BLaER1 (cell line): ENCODE measurements around the gene FOXF2.
A peak's percentile ranks its signal among the peaks of the same experiment; 100 is the strongest.

ENCODE experiments used
- H3K27ac ChIP-seq: shearing (Covaris generic); formaldehyde crosslinking; 2 replicates; pipeline ENCODE4 v1.8.1; 2022
- H3K27me3 ChIP-seq: shearing (Covaris generic); formaldehyde crosslinking; 2 replicates; pipeline ENCODE4 v1.8.1; 2022
- H3K36me3 ChIP-seq: shearing (Covaris generic); formaldehyde crosslinking; 2 replicates; pipeline ENCODE4 v1.8.1; 2022
- H3K4me1 ChIP-seq: shearing (Covaris generic); formaldehyde crosslinking; 2 replicates; pipeline ENCODE4 v1.8.1; 2022
- H3K4me2 ChIP-seq: shearing (Covaris generic); formaldehyde crosslinking; 2 replicates; pipeline ENCODE4 v1.8.1; 2022
- H3K4me3 ChIP-seq: shearing (Covaris generic); formaldehyde crosslinking; 2 replicates; pipeline ENCODE4 v1.8.1; 2022
- H3K9ac ChIP-seq: shearing (Covaris generic); formaldehyde crosslinking; 2 replicates; pipeline ENCODE4 v1.8.1; 2022
- H3K9me3 ChIP-seq: shearing (Covaris generic); formaldehyde crosslinking; 2 replicates; pipeline ENCODE4 v1.8.1; 2022
- H4K20me1 ChIP-seq: shearing (Covaris generic); formaldehyde crosslinking; 2 replicates; pipeline ENCODE4 v1.8.1; 2022
- Cebpa-rat ChIP-seq: shearing (Covaris generic); IDR thresholded peaks from 2 replicates; pipeline ENCODE4 v1.8.1; 2022

FOXF2 gene

GRCh38 chr6:1383729-1384548 lies 5.4 kb upstream of the FOXF2 start:
- H3K4me1 ChIP-seq, result peaks cover 21% of the 10 kb centered on the region
- 0 out of 2 replicates have a peak overlapping the region, but pooled peaks have one; percentile 5 for H3K4me3 ChIP-seq
- H3K27ac ChIP-seq, result no peak overlapping the region
- no peaks in the 10 kb centered on the region for H3K36me3 ChIP-seq
- no peak overlapping the region for H3K4me2 ChIP-seq
- H3K9ac ChIP-seq, result no peak overlapping the region
- H3K9me3 ChIP-seq, result peaks cover 17% of the 10 kb centered on the region
- TF ChIP-seq Cebpa-rat, result no peak
- H3K27me3 ChIP-seq, result peaks cover 100% of the 10 kb centered on the region
- H4K20me1 ChIP-seq, result peaks cover 97% of the 10 kb centered on the region

GRCh38 chr6:1384549-1385128 lies 4.7 kb upstream of the FOXF2 start:
- Histone ChIP-seq H3K4me2 (no peak overlapping the region), H3K4me3 (no peak overlapping the region), H3K4me1 (peaks cover 28% of the 10 kb centered on the region), H3K9ac (no peak overlapping the region), H3K36me3 (no peaks in the 10 kb centered on the region), H3K27ac (no peak overlapping the region), H3K9me3 (peaks cover 10% of the 10 kb centered on the region; the same call in 1 of the 2 replicates), H3K27me3 (peaks cover 100% of the 10 kb centered on the region), H4K20me1 (peaks cover 96% of the 10 kb centered on the region)
- TF ChIP-seq Cebpa-rat, result no peak

- H3K4me3 ChIP-seq, result no peak overlapping the region
- peaks cover 100% of the 10 kb centered on the region for H3K27me3 ChIP-seq
- no peak overlapping the region for H3K4me2 ChIP-seq
- H3K27ac ChIP-seq, result no peak overlapping the region
- H3K4me1 ChIP-seq, result peaks cover 35% of the 10 kb centered on the region
- peaks cover 8% of the 10 kb centered on the region; the same call in 1 of the 2 replicates for H3K9me3 ChIP-seq
- no peak for TF ChIP-seq Cebpa-rat
- H3K9ac ChIP-seq, result no peak overlapping the region
- H4K20me1 ChIP-seq, result peaks cover 96% of the 10 kb centered on the region
- no peaks in the 10 kb centered on the region for H3K36me3 ChIP-seq
These were observed 4.0 kb upstream of the FOXF2 start for GRCh38 chr6:1385129-1386037.

GRCh38 chr6:1386038-1386709 lies 3.2 kb upstream of the FOXF2 start:
- Histone ChIP-seq H3K27me3 (peaks cover 100% of the 10 kb centered on the region), H3K4me3 (no peak overlapping the region), H3K27ac (no peak overlapping the region), H3K9ac (no peak overlapping the region), H4K20me1 (peaks cover 96% of the 10 kb centered on the region), H3K36me3 (no peaks in the 10 kb centered on the region), H3K9me3 (peaks cover 8% of the 10 kb centered on the region; the same call in 1 of the 2 replicates), H3K4me2 (no peak overlapping the region), H3K4me1 (peaks cover 40% of the 10 kb centered on the region)
- no peak for TF ChIP-seq Cebpa-rat

GRCh38 chr6:1387538-1387875 lies 1.9 kb upstream of the FOXF2 start:
- Histone ChIP-seq H3K9ac (no peak overlapping the region), H3K27me3 (peaks cover 100% of the 10 kb centered on the region), H3K9me3 (peaks cover 8% of the 10 kb centered on the region; the same call in 1 of the 2 replicates), H3K36me3 (no peaks in the 10 kb centered on the region), H3K4me2 (no peak overlapping the region), H3K27ac (no peak overlapping the region), H3K4me3 (no peak overlapping the region), H3K4me1 (peaks cover 30% of the 10 kb centered on the region), H4K20me1 (peaks cover 97% of the 10 kb centered on the region)
- TF ChIP-seq Cebpa-rat, result no peak

- peak overlapping the region; percentile 98 for H3K4me2 ChIP-seq
- peaks cover 100% of the 10 kb centered on the region for H3K27me3 ChIP-seq
- H3K4me1 ChIP-seq, result peaks cover 28% of the 10 kb centered on the region
These were observed 1.3 kb upstream of the FOXF2 start for GRCh38 chr6:1387876-1388629.

GRCh38 chr6:1388630-1389368 lies 577 bp upstream of the FOXF2 start:
- Histone ChIP-seq H3K4me1 (peaks cover 28% of the 10 kb centered on the region), H3K4me3 (peak overlapping the region; percentile 42), H3K9ac (no peak overlapping the region), H3K4me2 (peak overlapping the region; percentile 98), H3K27me3 (peaks cover 100% of the 10 kb centered on the region), H3K36me3 (no peaks in the 10 kb centered on the region), H3K9me3 (peaks cover 7% of the 10 kb centered on the region; the same call in 1 of the 2 replicates), H3K27ac (no peak overlapping the region), H4K20me1 (peaks cover 97% of the 10 kb centered on the region)
- no peak for TF ChIP-seq Cebpa-rat

More at GRCh38 chr6:1387876-1388629, 1.3 kb upstream of the FOXF2 start:
- Histone ChIP-seq H3K9ac (no peak overlapping the region), H3K9me3 (peaks cover 8% of the 10 kb centered on the region; the same call in 1 of the 2 replicates), H3K27ac (no peak overlapping the region), H4K20me1 (peaks cover 97% of the 10 kb centered on the region), H3K4me3 (no peak overlapping the region), H3K36me3 (no peaks in the 10 kb centered on the region)
- no peak for TF ChIP-seq Cebpa-rat

- H3K27me3 ChIP-seq, result peaks cover 100% of the 10 kb centered on the region
- no peak overlapping the region for H3K27ac ChIP-seq
- peak overlapping the region; percentile 98 for H3K4me2 ChIP-seq
These were observed 963 bp downstream of the FOXF2 start for GRCh38 chr6:1390133-1390945.

More at GRCh38 chr6:1390133-1390945, 963 bp downstream of the FOXF2 start:
- TF ChIP-seq Cebpa-rat, result no peak
- Histone ChIP-seq H4K20me1 (peaks cover 97% of the 10 kb centered on the region), H3K4me3 (peak overlapping the region; percentile 68), H3K9me3 (no peaks in the 10 kb centered on the region), H3K36me3 (no peaks in the 10 kb centered on the region), H3K9ac (no peak overlapping the region), H3K4me1 (peaks cover 28% of the 10 kb centered on the region)
